ENCODE results near the gene SAMSN1. TPM values are rescaled to one million over a fixed set of nuclear protein-coding genes. Genes with fewer than 3 reads are reported as not detected.

SAMSN1 gene
- total and polyA plus RNA-seq, 10 donors = 24.8 to 79.2 (median 47.1) TPM

GRCh38 chr21:14479241-14479786 is 66.8 kb downstream of the SAMSN1 start:
- Histone ChIP-seq H3K27me3 (replicated peaks in 1 of 7) (no peaks in the 10 kb centered on the region), H3K27ac (peak overlapping the region in 2 of 8 donors; percentile 87 to 88), H3K4me3 (no peak overlapping the region), H3K4me1 (peaks cover 12 to 54% (median 35%) of the 10 kb centered on the region in 6 donors), H3K36me3 (no peaks in the 10 kb centered on the region), H3K9me3 (no peaks in the 10 kb centered on the region)
- WGBS, 5 donors = 31 to 100% (median 96%) methylated on average over 1 of the region's 1 CpG
- TF ChIP-seq, protein P1, sequence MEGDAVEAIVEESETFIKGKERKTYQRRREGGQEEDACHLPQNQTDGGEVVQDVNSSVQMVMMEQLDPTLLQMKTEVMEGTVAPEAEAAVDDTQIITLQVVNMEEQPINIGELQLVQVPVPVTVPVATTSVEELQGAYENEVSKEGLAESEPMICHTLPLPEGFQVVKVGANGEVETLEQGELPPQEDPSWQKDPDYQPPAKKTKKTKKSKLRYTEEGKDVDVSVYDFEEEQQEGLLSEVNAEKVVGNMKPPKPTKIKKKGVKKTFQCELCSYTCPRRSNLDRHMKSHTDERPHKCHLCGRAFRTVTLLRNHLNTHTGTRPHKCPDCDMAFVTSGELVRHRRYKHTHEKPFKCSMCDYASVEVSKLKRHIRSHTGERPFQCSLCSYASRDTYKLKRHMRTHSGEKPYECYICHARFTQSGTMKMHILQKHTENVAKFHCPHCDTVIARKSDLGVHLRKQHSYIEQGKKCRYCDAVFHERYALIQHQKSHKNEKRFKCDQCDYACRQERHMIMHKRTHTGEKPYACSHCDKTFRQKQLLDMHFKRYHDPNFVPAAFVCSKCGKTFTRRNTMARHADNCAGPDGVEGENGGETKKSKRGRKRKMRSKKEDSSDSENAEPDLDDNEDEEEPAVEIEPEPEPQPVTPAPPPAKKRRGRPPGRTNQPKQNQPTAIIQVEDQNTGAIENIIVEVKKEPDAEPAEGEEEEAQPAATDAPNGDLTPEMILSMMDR (IDR thresholded peaks at IDR 0.05 in 8 of 11, conservative IDR thresholded peaks at IDR 0.05 in 3 of 11) = no peak
- TF ChIP-seq POLR2A (IDR thresholded peaks at IDR 0.05) = no peak
- TF ChIP-seq POLR2AphosphoS5 (IDR thresholded peaks at IDR 0.05) = no peak
- intact Hi-C loops (cut with DNase I; ENCODE audit: low total_unique reads) = no loop called here
- DNase-seq = no peak

- TF ChIP-seq, protein P1 (IDR thresholded peaks at IDR 0.05 in 8 of 11, conservative IDR thresholded peaks at IDR 0.05 in 3 of 11) = no peak
- TF ChIP-seq POLR2A (IDR thresholded peaks at IDR 0.05) (no peak), POLR2AphosphoS5 (IDR thresholded peaks at IDR 0.05) (no peak)
- no peak for DNase-seq
- Histone ChIP-seq H3K9me3 (no peaks in the 10 kb centered on the region), H3K4me3 (no peak overlapping the region), H3K27ac (peak overlapping the region in 2 of 8 donors; percentile 14 to 87), H3K36me3 (no peaks in the 10 kb centered on the region), H3K4me1 (peaks cover 8 to 44% (median 24%) of the 10 kb centered on the region in 6 donors), H3K27me3 (replicated peaks in 1 of 7) (no peaks in the 10 kb centered on the region)
- WGBS, 5 donors = 73 to 83% (median 78%) methylated on average over 1 of the region's 1 CpG
- intact Hi-C loops (cut with DNase I; ENCODE audit: low total_unique reads) = no loop called here
Measured at GRCh38 chr21:14477841-14478240, 68.3 kb downstream of the SAMSN1 start.

GRCh38 chr21:14477133-14477532 is 69.0 kb downstream of the SAMSN1 start:
- H3K36me3 ChIP-seq = no peaks in the 10 kb centered on the region

DNA sequence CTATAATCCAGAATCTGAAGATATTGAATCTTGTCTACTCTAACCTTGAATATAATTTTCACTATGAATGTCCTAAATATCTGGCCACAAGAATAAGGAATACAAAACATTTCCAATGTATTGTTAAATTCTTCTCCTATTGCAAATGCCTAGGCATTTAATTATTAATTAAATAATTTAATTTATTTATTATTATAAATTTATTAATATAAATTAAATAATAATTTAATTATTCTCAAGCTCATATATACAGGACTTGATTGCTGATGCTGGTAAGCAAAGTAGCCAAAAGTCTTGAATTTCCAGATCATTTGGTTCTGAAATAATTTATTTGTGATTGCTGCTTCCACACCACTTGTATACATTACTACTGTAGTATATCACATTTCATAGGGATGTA is 71.1 kb downstream of the SAMSN1 start:
- intact Hi-C loops (cut with DNase I; ENCODE audit: low total_unique reads) = no loop called here
- no peaks in the 10 kb centered on the region for H3K36me3 ChIP-seq
- H3K9me3 ChIP-seq = no peaks in the 10 kb centered on the region
- DNase-seq = no peak
- no peak overlapping the region for H3K4me3 ChIP-seq
- H3K27ac ChIP-seq = no peak overlapping the region
- TF ChIP-seq, protein P1 (IDR thresholded peaks at IDR 0.05 in 8 of 11, conservative IDR thresholded peaks at IDR 0.05 in 3 of 11) = no peak
- TF ChIP-seq POLR2AphosphoS5 (IDR thresholded peaks at IDR 0.05) (no peak), POLR2A (IDR thresholded peaks at IDR 0.05) (no peak)
- H3K27me3 ChIP-seq (replicated peaks in 1 of 7) = no peaks in the 10 kb centered on the region
- peaks cover 0 to 16% (median under 1%) of the 10 kb centered on the region in 6 donors for H3K4me1 ChIP-seq

More at GRCh38 chr21:14477133-14477532, 69.0 kb downstream of the SAMSN1 start:
- DNase-seq = no peak
- Histone ChIP-seq H3K9me3 (no peaks in the 10 kb centered on the region), H3K4me3 (no peak overlapping the region), H3K4me1 (peaks cover 4 to 37% (median 18%) of the 10 kb centered on the region in 6 donors), H3K27ac (peak overlapping the region in 1 of 8 donors; percentile 1), H3K27me3 (replicated peaks in 1 of 7) (no peaks in the 10 kb centered on the region)
- WGBS, 5 donors = 94 to 98% (median 96%) methylated on average over 2 of the region's 2 CpGs
- intact Hi-C loops (cut with DNase I; ENCODE audit: low total_unique reads) = no loop called here
- TF ChIP-seq POLR2A (IDR thresholded peaks at IDR 0.05) (no peak), POLR2AphosphoS5 (IDR thresholded peaks at IDR 0.05) (no peak)
- TF ChIP-seq, protein P1 (IDR thresholded peaks at IDR 0.05 in 8 of 11, conservative IDR thresholded peaks at IDR 0.05 in 3 of 11) = no peak
